Vagina (tissue), 2 donors: ENCODE data around the gene ARPC1A.

Source experiments
- CTCF ChIP-seq, 3 experiments: fragments of 450-650 bp in 2 of 3; fragments of 200-600 bp in 1 of 3; sonication (generic) in 1 of 3; IDR thresholded peaks; one replicate each; pipeline ENCODE4 v1.5.1; 2017 to 2019; ENCODE audit warnings: antibody characterized with exemption in 3 of 3, mild to moderate bottlenecking in 2 of 3, moderate library complexity in 2 of 3
- POLR2A ChIP-seq, 2 donors: fragments of 450-650 bp; IDR thresholded peaks; one replicate each; pipeline ENCODE4 v1.6.1; 2017; ENCODE audit warnings: antibody characterized with exemption in 2 of 2, mild to moderate bottlenecking in 2 of 2, moderate library complexity in 2 of 2

DNA sequence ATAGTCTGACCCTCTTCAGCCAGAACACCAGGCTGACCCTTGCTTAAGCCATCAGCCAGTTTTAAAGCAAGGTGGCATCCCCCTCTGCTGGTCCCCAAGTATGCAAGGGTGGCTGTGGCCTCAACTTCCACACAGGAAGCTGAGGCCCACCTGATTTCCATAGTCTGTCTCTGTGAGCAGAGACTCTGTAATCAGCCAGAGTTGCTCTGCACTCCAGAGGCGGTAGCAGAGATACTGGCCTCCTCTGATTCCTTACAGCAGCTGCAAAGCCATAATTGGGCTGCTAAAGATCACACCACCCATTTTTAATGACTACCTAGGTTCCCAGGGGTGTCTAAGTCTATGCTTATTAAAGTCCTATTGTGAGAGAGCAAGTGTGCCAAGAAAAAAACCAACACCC is 80.9 kb downstream of the ARPC1A start:
- no peak for TF ChIP-seq CTCF (IDR thresholded peaks at IDR 0.05)
- TF ChIP-seq POLR2A (IDR thresholded peaks at IDR 0.05): no peak
